SIG-M5 treated with dmso at 0.1 percent for 504 hours (cell line): ENCODE data around the gene ENPP7.

Experiments used
- DNase-seq: peaks from one replicate; lab custom pipeline; 2025; ENCODE audit not compliant: unreplicated experiment; lab: John Stamatoyannopoulos, UW

ENPP7 gene

GRCh38 chr17:79702550-79703236 is 28.1 kb upstream of the ENPP7 start:
- DNase-seq: no peak

- no peak for DNase-seq
Observed at GRCh38 chr17:79704691-79705090, 26.1 kb upstream of the ENPP7 start.

GRCh38 chr17:79705674-79706073 is 25.1 kb upstream of the ENPP7 start:
- DNase-seq: no peak

- DNase-seq: no peak
Observed at GRCh38 chr17:79706931-79707850, 23.6 kb upstream of the ENPP7 start.

GRCh38 chr17:79707931-79708891 is 22.5 kb upstream of the ENPP7 start:
- DNase-seq: peak; percentile 18

- no peak for DNase-seq
Observed at GRCh38 chr17:79711715-79712305, 18.9 kb upstream of the ENPP7 start.

- no peak for DNase-seq
Observed at GRCh38 chr17:79713391-79713790, 17.4 kb upstream of the ENPP7 start.

GRCh38 chr17:79714176-79715097 is 16.3 kb upstream of the ENPP7 start:
- DNase-seq: no peak

- DNase-seq: no peak
Observed at GRCh38 chr17:79715098-79715942, 15.4 kb upstream of the ENPP7 start.

GRCh38 chr17:79715943-79716797 is 14.6 kb upstream of the ENPP7 start:
- no peak for DNase-seq

GRCh38 chr17:79720705-79721292 is 9.9 kb upstream of the ENPP7 start:
- no peak for DNase-seq

GRCh38 chr17:79721993-79722671 is 8.6 kb upstream of the ENPP7 start:
- peak; percentile 31 for DNase-seq

- no peak for DNase-seq
Observed at GRCh38 chr17:79722787-79723186, 8.0 kb upstream of the ENPP7 start.

- peak; percentile 83 for DNase-seq
Observed at GRCh38 chr17:79728169-79728907, 2.4 kb upstream of the ENPP7 start.

GRCh38 chr17:79728908-79729471 is 1.8 kb upstream of the ENPP7 start:
- no peak for DNase-seq

GRCh38 chr17:79729761-79730160 is 982 bp upstream of the ENPP7 start:
- DNase-seq: no peak
